Dermis microvascular lymphatic vessel endothelial cell (primary cell): ENCODE results near the gene CDK5. TPM values are rescaled to one million over a fixed set of nuclear protein-coding genes. Genes with fewer than 3 reads are reported as not detected.
"Not testable (repeated sequence)": the region's sequence is repeated elsewhere in the genome, so short reads cannot be mapped to it uniquely, and the experiment has no call there.

Source experiments
- DNase-seq, 2 donors: peaks; one replicate each; pipeline versions ENCODE4 v3.0.0 to v3.0.0-alpha.2; 2010; ENCODE audit warnings: low read depth in 2 of 2
- total RNA-seq: library from RNA; depleted of rRNA; stranded (reverse); fragments of >200 nt; gene quantifications from 2 replicates; pipeline ENCODE4 v1.2.1, GENCODE V29; 2014

Gene CDK5
- total RNA-seq, 1 donor from 2014 or later, result 17.3 TPM

DNA sequence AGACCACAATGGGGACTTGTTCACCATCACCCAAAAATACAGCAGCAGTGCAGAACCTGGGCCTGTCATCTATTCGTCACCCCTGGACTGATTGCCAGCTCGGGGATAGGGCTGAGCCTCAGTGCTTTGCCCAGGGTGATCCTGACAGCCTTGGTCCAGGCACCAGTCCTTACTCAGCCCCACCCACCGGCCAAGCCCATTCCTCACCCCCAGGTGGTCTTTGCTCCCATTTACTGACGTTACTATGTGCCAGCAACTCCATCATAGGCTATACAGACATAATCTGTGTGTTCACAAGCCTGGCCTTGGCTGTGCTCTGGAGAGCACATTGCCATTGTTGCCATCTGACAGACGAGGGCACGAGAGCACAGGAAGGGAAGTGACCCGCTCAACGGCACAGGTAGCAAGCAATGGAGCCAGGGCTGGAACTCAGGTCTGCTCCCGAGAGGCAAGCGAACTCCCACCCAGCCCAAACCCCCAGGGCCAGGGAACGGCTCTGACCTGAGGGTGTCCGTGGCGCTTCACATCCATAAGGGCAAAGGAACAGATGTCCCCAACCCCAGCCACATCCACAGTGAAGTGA is 40.2 kb downstream of the CDK5 start:
- no peak for DNase-seq

DNA sequence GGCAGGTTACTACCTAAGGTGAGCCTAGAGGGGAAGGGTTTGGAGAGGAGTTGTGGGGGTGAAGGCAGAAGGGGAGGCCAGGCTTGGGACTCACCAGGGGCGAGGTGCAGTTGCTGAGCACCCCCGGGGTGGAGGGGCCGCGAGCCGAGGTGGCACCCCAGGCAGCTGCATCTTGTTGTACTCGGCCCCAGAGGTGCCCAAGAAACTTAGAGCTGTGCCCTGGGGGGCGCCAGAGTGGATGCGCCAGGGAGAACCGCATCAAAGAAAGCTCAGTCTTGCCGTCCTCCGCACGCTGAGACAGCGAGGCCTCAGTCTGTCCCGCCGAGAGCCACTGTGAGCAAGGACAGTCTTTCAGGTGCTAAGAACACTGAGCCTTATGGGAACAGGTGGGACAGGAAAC is 40.8 kb downstream of the CDK5 start:
- DNase-seq, result no peak

DNA sequence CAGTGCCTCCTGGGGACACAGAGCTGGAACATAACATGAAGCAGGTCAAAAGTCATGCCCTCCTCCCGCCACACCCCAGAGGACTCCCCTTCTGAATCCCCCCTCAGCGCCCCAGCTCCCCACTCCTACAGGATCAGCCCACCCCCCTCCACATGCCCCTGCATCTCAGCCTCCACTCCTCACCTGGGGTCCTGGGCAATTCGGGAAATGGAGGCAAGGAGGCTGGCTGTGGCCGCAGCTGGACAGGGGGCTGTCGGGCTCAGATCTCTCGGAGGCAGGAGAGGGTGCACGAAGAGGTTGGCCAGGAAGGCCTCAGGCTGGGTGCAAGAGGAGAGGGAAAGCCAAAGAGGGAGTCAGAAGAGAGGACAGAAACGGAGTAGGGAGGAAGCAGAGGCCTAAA is 41.2 kb downstream of the CDK5 start:
- DNase-seq, result no peak

DNA sequence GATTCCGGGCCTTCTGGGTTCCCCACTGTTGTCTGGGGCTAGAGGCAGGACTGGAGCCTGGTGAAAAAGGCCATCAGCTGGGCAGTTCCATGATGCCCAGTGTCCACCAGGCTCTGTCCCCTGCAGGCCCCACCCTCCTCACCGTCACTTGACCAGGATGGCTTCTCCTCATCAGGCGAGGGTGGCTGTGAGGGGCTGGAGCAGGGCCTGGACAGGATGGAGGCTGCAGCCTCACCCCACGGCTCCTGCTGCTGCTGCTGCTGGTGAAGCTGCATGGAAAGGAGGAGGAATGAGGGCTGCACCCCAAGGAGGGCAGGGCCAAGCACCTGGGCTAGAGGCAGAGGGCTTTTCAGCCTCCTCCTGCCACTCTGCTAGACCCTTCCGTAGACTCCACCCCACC is 41.7 kb downstream of the CDK5 start:
- DNase-seq, result no peak

DNA sequence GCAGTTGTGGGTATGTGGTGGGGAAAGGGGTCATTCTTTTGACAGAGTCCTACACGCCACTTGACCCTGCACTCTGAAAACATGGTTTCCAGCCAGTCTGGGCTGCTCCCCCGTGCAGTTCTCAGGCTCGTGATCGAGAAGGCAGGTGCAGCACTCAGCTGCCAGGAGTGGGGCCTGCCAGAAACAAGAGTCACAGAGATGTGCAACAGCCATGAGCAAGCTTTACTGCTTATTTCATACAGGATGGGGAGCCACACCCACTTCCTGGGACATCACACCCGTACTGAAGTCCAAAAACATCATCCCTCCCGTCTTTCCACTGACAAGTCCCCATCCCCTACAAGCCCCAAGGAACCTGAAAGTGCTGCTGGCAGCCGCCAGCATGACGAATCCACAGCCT is 42.7 kb downstream of the CDK5 start:
- no peak for DNase-seq

GRCh38 chr7:151013733-151014497 is 43.8 kb downstream of the CDK5 start:
- no peak for DNase-seq

- DNase-seq, result no peak
These were observed 44.4 kb downstream of the CDK5 start for GRCh38 chr7:151013356-151013732.

- no peak for DNase-seq
These were observed 44.8 kb downstream of the CDK5 start for GRCh38 chr7:151012911-151013347.

DNA sequence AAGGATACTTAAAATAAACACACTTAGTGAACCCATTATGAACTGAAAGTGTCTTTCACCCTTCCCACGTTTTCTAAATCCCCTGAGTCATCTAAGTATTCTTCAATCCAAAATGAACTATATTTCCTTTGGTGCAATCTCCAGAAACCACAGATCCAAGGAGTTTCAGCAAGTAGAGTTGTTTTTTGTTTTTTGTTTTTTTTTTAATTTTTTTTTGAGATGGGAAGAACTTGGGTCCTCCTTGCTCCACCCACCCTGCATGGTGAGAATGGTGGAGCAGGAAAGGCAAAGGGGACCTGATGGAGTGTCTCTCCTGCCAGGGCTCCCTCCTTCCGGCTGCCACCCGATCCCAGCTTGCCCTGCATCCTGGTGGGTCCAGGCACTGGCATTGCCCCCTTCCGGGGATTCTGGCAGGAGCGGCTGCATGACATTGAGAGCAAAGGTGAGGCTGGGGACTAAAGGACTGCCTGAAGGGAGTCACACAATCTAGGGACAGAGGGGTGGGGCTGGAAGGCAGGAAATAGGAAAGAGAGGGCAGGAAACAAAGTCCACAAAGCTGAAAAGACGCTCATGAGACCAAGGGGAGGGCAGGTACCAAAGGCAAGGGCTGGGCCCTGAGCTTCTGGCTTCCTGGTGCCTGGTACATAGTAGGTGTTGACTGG is 45.5 kb downstream of the CDK5 start:
- DNase-seq, result no peak

GRCh38 chr7:151011616-151012015 is 46.1 kb downstream of the CDK5 start:
- DNase-seq, result not testable (repeated sequence)

GRCh38 chr7:151011097-151011409 is 46.6 kb downstream of the CDK5 start:
- no peak for DNase-seq

DNA sequence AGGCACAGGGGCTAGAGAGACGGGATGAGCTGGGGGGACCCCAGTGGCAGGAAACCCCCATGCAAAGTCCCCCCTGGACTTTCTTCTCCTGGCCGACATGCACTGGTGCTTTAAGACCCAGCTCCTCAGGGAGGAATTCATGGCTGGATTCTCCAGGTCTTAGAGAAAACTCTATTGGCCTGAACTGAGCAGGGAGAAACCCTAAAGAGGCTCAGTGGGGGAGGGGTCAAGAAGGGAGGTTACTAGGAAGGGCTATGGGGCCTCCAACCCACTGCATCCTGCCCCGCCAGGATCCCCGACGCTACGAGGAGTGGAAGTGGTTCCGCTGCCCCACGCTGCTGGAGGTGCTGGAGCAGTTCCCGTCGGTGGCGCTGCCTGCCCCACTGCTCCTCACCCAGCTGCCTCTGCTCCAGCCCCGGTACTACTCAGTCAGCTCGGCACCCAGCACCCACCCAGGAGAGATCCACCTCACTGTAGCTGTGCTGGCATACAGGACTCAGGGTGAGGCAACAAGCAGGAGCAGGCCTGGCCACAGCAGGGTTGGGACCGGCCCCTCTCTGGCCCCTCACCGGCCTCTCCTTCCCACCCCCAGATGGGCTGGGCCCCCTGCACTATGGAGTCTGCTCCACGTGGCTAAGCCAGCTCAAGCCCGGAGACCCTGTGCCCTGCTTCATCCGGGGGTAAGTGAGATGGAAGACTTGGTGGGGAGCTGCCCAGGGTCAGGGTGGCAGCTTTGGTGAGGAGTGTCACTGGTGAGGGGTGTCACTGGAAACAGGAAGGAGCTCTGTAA is 47.2 kb downstream of the CDK5 start:
- no peak for DNase-seq

GRCh38 chr7:151010037-151010306 is 47.7 kb downstream of the CDK5 start:
- no peak for DNase-seq

- DNase-seq, result no peak
These were observed 48.2 kb downstream of the CDK5 start for GRCh38 chr7:151009327-151010036.

DNA sequence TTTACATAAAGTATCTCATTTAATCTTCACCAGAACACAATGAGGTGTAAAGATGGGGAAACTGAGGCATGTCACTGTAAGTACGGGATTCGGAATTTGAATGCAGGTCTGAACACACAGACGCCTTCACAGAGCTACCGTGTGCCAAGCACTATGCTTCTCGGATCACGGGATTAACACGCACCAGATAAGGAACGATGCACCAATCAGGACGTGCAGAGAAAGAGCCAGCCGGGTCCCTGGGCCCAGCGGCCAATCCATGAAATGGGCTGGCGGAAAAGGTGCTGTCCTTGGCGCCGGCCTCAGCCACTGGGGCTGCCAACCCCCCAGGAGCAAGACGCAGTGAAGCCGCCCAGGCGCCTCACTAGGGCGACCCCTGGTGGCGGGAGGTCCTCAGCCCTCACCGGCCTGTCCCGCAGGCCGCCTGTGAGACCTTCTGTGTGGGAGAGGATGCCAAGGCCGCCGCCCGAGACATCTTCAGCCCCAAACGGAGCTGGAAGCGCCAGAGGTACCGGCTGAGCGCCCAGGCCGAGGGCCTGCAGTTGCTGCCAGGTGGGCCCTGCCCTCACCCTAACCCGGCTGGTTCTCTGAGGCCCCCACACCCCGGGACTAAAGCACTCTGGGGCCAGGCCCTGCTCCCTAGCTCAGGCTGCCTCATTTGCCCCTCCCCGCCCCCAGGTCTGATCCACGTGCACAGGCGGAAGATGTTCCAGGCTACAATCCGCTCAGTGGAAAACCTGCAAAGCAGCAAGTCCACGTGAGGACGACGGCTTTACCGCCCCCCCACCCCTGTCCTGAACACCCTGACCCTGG is 49.0 kb downstream of the CDK5 start:
- DNase-seq, result peak in 1 of 2 donors; percentile 60

- DNase-seq, result peak; percentile 67 to 87
These were observed 49.6 kb downstream of the CDK5 start for GRCh38 chr7:151008143-151008510.

GRCh38 chr7:151007469-151007898 is 50.2 kb downstream of the CDK5 start:
- peak in 1 of 2 donors; percentile 49 for DNase-seq

- no peak for DNase-seq
These were observed 51.0 kb downstream of the CDK5 start for GRCh38 chr7:151006590-151007300.

GRCh38 chr7:151005566-151005965 is 52.1 kb downstream of the CDK5 start:
- no peak for DNase-seq
